Fibroblast of lung (primary cell): ENCODE measurements around the gene TMEM161A.

Experiments used
- EZH2 ChIP-seq: IDR thresholded peaks from 2 replicates; pipeline ENCODE4 v1.5.1; 2012; ENCODE audit warnings: low read length, control low read depth, mild to moderate bottlenecking; ENCODE audit errors: missing control alignments
- TF ChIP-seq, protein P1 (sequence below), 2 donors: IDR thresholded peaks in 1 of 2; conservative IDR thresholded peaks in 1 of 2; 1 replicate in 1 of 2; 2 replicates in 1 of 2; pipeline ENCODE4 v1.5.1; 2011 to 2012; ENCODE audit warnings: low read length in 2 of 2, control low read depth in 1 of 2, inconsistent platforms in 1 of 2, low read depth in 1 of 2, mild to moderate bottlenecking in 1 of 2

DNA sequence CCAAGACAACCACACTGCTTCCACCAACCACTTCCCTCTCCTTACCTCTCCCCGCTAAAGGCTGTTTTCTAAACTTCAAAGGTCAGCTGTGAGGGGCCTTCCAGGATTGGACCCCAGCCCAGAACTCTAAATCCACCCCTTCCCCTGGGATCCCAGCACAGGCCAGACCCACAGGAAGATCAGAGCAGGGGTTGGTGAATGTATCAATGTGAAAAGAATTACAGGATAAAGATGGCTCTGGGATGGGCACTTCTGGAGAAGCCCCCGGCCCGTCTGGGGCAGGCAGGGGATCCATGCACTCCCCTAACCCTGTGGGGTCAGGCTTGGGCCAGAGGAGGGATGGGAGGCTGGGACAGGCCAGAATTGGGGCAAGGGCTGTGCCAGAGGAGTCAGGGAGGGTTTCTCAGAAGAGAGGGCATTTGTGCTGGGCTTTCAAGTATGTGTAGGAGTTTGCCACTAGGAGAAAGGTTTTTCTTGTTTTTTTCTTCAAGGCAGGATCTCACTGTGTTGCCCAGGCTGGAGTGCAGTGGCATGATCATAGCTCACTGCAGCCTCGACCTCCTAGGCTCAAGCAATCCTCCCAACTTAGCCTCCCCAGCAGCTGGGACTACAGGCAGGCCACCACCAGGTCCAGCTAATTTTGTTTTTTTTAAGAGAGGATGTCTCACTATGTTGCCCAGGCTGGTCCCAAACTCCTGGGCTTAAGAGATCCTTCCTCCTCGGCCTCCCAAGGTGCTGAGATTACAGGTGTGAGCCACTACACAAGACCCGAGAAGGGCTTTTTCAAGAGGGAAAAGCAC, 32.8 kb upstream of the TMEM161A start:
- TF ChIP-seq, protein P1, sequence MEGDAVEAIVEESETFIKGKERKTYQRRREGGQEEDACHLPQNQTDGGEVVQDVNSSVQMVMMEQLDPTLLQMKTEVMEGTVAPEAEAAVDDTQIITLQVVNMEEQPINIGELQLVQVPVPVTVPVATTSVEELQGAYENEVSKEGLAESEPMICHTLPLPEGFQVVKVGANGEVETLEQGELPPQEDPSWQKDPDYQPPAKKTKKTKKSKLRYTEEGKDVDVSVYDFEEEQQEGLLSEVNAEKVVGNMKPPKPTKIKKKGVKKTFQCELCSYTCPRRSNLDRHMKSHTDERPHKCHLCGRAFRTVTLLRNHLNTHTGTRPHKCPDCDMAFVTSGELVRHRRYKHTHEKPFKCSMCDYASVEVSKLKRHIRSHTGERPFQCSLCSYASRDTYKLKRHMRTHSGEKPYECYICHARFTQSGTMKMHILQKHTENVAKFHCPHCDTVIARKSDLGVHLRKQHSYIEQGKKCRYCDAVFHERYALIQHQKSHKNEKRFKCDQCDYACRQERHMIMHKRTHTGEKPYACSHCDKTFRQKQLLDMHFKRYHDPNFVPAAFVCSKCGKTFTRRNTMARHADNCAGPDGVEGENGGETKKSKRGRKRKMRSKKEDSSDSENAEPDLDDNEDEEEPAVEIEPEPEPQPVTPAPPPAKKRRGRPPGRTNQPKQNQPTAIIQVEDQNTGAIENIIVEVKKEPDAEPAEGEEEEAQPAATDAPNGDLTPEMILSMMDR (conservative IDR thresholded peaks at IDR 0.05 in 1 of 2, IDR thresholded peaks at IDR 0.05 in 1 of 2; ENCODE audit: low read depth in 1 of 2, low read length in 2 of 2) = no peak
- TF ChIP-seq EZH2 = no peak
